ENCODE measurements around the gene DOC2B. TPM values are rescaled to one million over a fixed set of nuclear protein-coding genes. Genes with fewer than 3 reads are reported as not detected.

Gene DOC2B
- total and polyA plus RNA-seq, 12 donors: 2.6 to 15.7 (median 5.9) TPM

DNA sequence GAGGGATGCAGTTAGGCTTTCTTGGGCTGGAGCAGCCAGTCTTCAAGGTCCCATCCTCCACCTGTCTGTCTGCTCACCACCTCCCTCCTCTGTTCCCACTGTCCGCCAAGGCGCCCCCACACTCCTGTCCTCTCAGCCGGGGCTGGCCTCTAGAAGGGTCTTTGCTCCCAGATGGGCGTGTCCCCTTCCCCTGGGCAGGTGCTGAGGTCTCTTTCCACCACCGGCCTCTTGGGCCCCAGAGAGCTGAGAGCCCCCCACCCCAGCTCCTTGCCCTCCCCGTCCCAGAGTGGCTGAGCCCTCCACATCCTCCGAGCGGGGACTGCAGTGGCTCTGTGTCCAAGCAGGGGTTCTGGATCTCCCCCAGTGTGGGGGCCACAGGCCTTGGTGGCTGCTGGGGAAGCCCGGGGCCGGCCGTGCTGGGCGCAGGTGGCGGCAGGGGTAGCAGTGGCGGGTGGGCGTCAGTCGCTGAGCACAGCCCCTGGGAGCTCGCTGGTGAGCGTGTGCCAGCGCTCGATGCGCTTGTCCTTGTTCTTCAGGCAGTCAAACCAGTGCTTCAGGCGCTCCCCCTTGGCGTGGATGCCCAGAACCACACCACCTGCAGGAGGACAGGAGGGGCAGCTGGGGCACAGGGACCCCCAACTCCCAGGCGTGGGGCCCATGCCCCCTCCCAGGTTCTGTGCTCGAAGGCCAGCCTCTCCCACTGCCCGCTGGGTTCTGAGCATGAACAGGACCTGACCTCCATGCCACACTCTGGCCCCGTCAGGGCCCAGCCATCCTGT, 34.3 kb downstream of the DOC2B start:
- DNase-seq: peak in 6 of 7 donors; percentile 7 to 46 (median 15)

DNA sequence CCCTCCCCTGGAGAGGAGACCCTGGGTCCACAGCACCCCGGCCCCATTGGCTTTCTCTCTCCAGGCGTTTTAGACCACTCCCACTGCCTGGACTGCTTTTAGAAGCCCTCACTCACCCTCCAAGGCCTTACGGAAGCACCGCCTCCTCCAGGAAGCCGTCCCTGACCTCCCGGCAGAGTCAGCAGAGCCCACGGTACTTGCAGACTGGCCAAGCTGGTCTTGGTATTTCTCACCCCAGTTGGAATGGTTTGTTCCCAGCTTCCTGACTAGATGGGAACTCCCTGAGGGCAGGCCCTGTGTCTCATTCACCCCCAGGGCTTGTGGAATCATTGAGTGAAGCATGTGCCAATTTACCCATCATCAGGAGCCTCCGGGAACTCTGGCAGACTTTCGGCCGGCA, 34.9 kb downstream of the DOC2B start:
- no peaks in the 10 kb centered on the region for H3K9me3 ChIP-seq (replicated peaks in 1 of 3)
- intact Hi-C loops (cut with DNase I): no loop called here
- TF ChIP-seq CTCF (IDR thresholded peaks at IDR 0.05): no peak
- no peak for TF ChIP-seq POLR2A (IDR thresholded peaks at IDR 0.05)
- no peak overlapping the region for H3K4me3 ChIP-seq
- WGBS, 4 donors: 81 to 91% (median 89%) methylated on average over 10 of the region's 10 CpGs
- H3K27me3 ChIP-seq: no peaks in the 10 kb centered on the region
- no peak overlapping the region for H3K27ac ChIP-seq
- no peaks in the 10 kb centered on the region for H3K4me1 ChIP-seq (replicated peaks in 1 of 2)
- DNase-seq: peak in 4 of 7 donors; percentile 0 to 16 (median 11)
- H3K36me3 ChIP-seq (replicated peaks in 1 of 2): no peaks in the 10 kb centered on the region

More for the DNA sequence above, 34.3 kb downstream of the DOC2B start:
- intact Hi-C loops (cut with DNase I): no loop called here
- Histone ChIP-seq H3K36me3 (replicated peaks in 1 of 2) (no peaks in the 10 kb centered on the region), H3K27ac (no peak overlapping the region), H3K9me3 (replicated peaks in 1 of 3) (no peaks in the 10 kb centered on the region), H3K4me1 (replicated peaks in 1 of 2) (no peaks in the 10 kb centered on the region), H3K27me3 (no peaks in the 10 kb centered on the region), H3K4me3 (no peak overlapping the region)
- TF ChIP-seq CTCF (IDR thresholded peaks at IDR 0.05) (no peak), POLR2A (IDR thresholded peaks at IDR 0.05) (no peak)
- 91 to 98% (median 92%) methylated on average over 8 to 27 of the region's 27 CpGs for WGBS, 4 donors

- no peaks in the 10 kb centered on the region for H3K4me1 ChIP-seq (replicated peaks in 1 of 2)
- no peaks in the 10 kb centered on the region for H3K9me3 ChIP-seq (replicated peaks in 1 of 3)
- no peak overlapping the region for H3K27ac ChIP-seq
- peak in 6 of 7 donors; percentile 0 to 48 (median 10) for DNase-seq
- no peak for TF ChIP-seq CTCF (IDR thresholded peaks at IDR 0.05)
- TF ChIP-seq POLR2A (IDR thresholded peaks at IDR 0.05): no peak
- intact Hi-C loops (cut with DNase I): loop anchor here in 1 of 2 donors (2.0 kb wide), 1 partner anchor 241 kb away; no protein-coding TSS in a partner anchor
- no peaks in the 10 kb centered on the region for H3K36me3 ChIP-seq (replicated peaks in 1 of 2)
- 83 to 89% (median 88%) methylated on average over 12 to 16 of the region's 16 CpGs for WGBS, 4 donors
- H3K4me3 ChIP-seq: no peak overlapping the region
- no peaks in the 10 kb centered on the region for H3K27me3 ChIP-seq
These were observed 35.5 kb downstream of the DOC2B start for GRCh38 chr17:145671-146541.
